H9 (cell line): Measurements from ENCODE around the gene TBC1D4. TPM values are rescaled to one million over a fixed set of nuclear protein-coding genes. Genes with fewer than 3 reads are reported as not detected.

Experiments used
- DNase-seq: peaks from one replicate; pipeline ENCODE4 v3.0.0-alpha.2; 2017
- H2AFZ ChIP-seq: one replicate; pipeline ENCODE4 v1.6.1; 2013; ENCODE audit warnings: mild to moderate bottlenecking, low read length, control low read depth, moderate library complexity
- H2AK5ac ChIP-seq: 2 replicates; pipeline ENCODE4 v1.6.1; 2013; ENCODE audit warnings: low read length, control low read depth, mixed read lengths; ENCODE audit not compliant: insufficient read length
- H2BK120ac ChIP-seq: one replicate; pipeline ENCODE4 v1.6.1; 2013; ENCODE audit warnings: low read depth, mild to moderate bottlenecking, low read length, control low read depth, inconsistent platforms; ENCODE audit not compliant: poor library complexity, severe bottlenecking
- H2BK12ac ChIP-seq: 2 replicates; pipeline ENCODE4 v1.6.1; 2013; ENCODE audit warnings: low read length, control low read depth, mixed read lengths, low read depth; ENCODE audit not compliant: insufficient read length
- H2BK15ac ChIP-seq: 2 replicates; pipeline ENCODE4 v1.6.1; 2013; ENCODE audit warnings: low read depth, low read length, control low read depth
- H2BK20ac ChIP-seq: one replicate; pipeline ENCODE4 v1.6.1; 2013; ENCODE audit warnings: low read depth, mild to moderate bottlenecking, low read length, control low read depth, inconsistent platforms; ENCODE audit not compliant: poor library complexity, severe bottlenecking
- H2BK5ac ChIP-seq: 2 replicates; pipeline ENCODE4 v1.6.1; 2013; ENCODE audit warnings: low read length, control low read depth, mixed read lengths; ENCODE audit not compliant: insufficient read length
- H3K14ac ChIP-seq: 2 replicates; pipeline ENCODE4 v1.6.1; 2013; ENCODE audit warnings: low read length, control low read depth; ENCODE audit not compliant: insufficient read depth
- H3K18ac ChIP-seq: 2 replicates; pipeline ENCODE4 v1.6.1; 2013; ENCODE audit warnings: low read depth, mild to moderate bottlenecking, mixed read lengths, low read length, control low read depth; ENCODE audit not compliant: insufficient read length
- H3K23ac ChIP-seq: 2 replicates; pipeline ENCODE4 v1.6.1; 2013; ENCODE audit warnings: low read length, control low read depth, mixed read lengths, low read depth; ENCODE audit not compliant: insufficient read length
- H3K23me2 ChIP-seq: 2 replicates; pipeline ENCODE4 v1.6.1; 2013; ENCODE audit warnings: low read depth, mild to moderate bottlenecking, mixed read lengths, low read length, control low read depth; ENCODE audit not compliant: insufficient read length, poor library complexity, severe bottlenecking
- H3K27ac ChIP-seq: 2 replicates; pipeline ENCODE4 v1.5.1; 2013; ENCODE audit warnings: low read length, control low read depth, mixed read lengths, low read depth; ENCODE audit not compliant: insufficient read length
- H3K27me3 ChIP-seq: 2 replicates; pipeline ENCODE4 v1.6.1; 2013; ENCODE audit warnings: low read length, control low read depth, inconsistent platforms; ENCODE audit not compliant: insufficient read depth
- H3K4ac ChIP-seq: 2 replicates; pipeline ENCODE4 v1.6.1; 2013; ENCODE audit warnings: low read depth, mild to moderate bottlenecking, control low read depth, inconsistent platforms, low read length, moderate library complexity
- H3K4me1 ChIP-seq: 2 replicates; pipeline ENCODE4 v1.6.1; 2013; ENCODE audit warnings: low read length, control low read depth, inconsistent platforms; ENCODE audit not compliant: insufficient read depth
- H3K4me2 ChIP-seq: 2 replicates; pipeline ENCODE4 v1.6.1; 2013; ENCODE audit warnings: low read length, control low read depth, mixed read lengths; ENCODE audit not compliant: insufficient read length, insufficient read depth
- H3K56ac ChIP-seq: 2 replicates; pipeline ENCODE4 v1.6.1; 2013; ENCODE audit warnings: low read depth, mild to moderate bottlenecking, mixed read lengths, low read length, control low read depth; ENCODE audit not compliant: insufficient read length
- H3K79me1 ChIP-seq: 2 replicates; pipeline ENCODE4 v1.6.1; 2013; ENCODE audit warnings: low read depth, mild to moderate bottlenecking, moderate library complexity, low read length, control low read depth, inconsistent platforms; ENCODE audit not compliant: insufficient read depth, poor library complexity, severe bottlenecking
- H3K79me2 ChIP-seq: 2 replicates; pipeline ENCODE4 v1.6.1; 2013; ENCODE audit warnings: low read length, control low read depth, inconsistent platforms; ENCODE audit not compliant: insufficient read depth
- H3K9ac ChIP-seq: 2 replicates; pipeline ENCODE4 v1.6.1; 2013; ENCODE audit warnings: low read length, control low read depth, mixed read lengths; ENCODE audit not compliant: insufficient read length; ENCODE audit errors: extremely low read depth
- H3K9me3 ChIP-seq: one replicate; pipeline ENCODE4 v1.6.1; 2013; ENCODE audit warnings: low read depth, low read length, inconsistent platforms; ENCODE audit not compliant: control insufficient read depth
- H3T11ph ChIP-seq: one replicate; pipeline ENCODE4 v1.6.1; 2013; ENCODE audit warnings: mild to moderate bottlenecking, low read length, control low read depth, inconsistent platforms
- H4K20me1 ChIP-seq: one replicate; pipeline ENCODE4 v1.6.1; 2013; ENCODE audit not compliant: control insufficient read depth, insufficient read length, insufficient read depth
- H4K5ac ChIP-seq: 2 replicates; pipeline ENCODE4 v1.6.1; 2013; ENCODE audit warnings: low read depth, mild to moderate bottlenecking, mixed read lengths, low read length, control low read depth; ENCODE audit not compliant: insufficient read length
- H4K8ac ChIP-seq: replicated peaks from 2 replicates; pipeline ENCODE4 v1.6.1; 2013; ENCODE audit warnings: low read length, control low read depth, mixed read lengths, low read depth; ENCODE audit not compliant: insufficient read length
- H4K91ac ChIP-seq: 2 replicates; pipeline ENCODE4 v1.6.1; 2013; ENCODE audit warnings: low read depth, mild to moderate bottlenecking, moderate library complexity, mixed read lengths, low read length, control low read depth; ENCODE audit not compliant: insufficient read length
- H3K27ac Mint-ChIP-seq, 3 experiments: 2 replicates in 2 of 3; 3 replicates in 1 of 3; pipeline ENCODE4 v1.8.0; 2020 to 2021; ENCODE audit warnings: mixed read lengths in 3 of 3, mild to moderate bottlenecking in 1 of 3, moderate library complexity in 1 of 3
- H3K27me3 Mint-ChIP-seq: 2 replicates; pipeline ENCODE4 v1.8.0; 2021; ENCODE audit warnings: low read depth, mild to moderate bottlenecking, moderate library complexity, mixed read lengths
- H3K36me3 Mint-ChIP-seq, 3 experiments: 2 replicates in 2 of 3; 3 replicates in 1 of 3; pipeline ENCODE4 v1.8.0; 2020 to 2021; ENCODE audit warnings: low read depth in 3 of 3, mixed read lengths in 3 of 3; ENCODE audit not compliant: insufficient read depth in 1 of 3
- H3K4me1 Mint-ChIP-seq, 2 experiments: 2 replicates each; pipeline ENCODE4 v1.8.0; 2020; ENCODE audit warnings: mixed read lengths in 2 of 2
- H3K4me3 Mint-ChIP-seq, 2 experiments: 2 replicates in 1 of 2; 3 replicates in 1 of 2; pipeline ENCODE4 v1.8.0; 2020 to 2021; ENCODE audit warnings: mild to moderate bottlenecking in 2 of 2, mixed read lengths in 2 of 2, moderate library complexity in 1 of 2
- H3K9me3 Mint-ChIP-seq, 2 experiments: 2 replicates in 1 of 2; 3 replicates in 1 of 2; pipeline ENCODE4 v1.8.0; 2020; ENCODE audit warnings: mild to moderate bottlenecking in 2 of 2, mixed read lengths in 2 of 2, moderate library complexity in 1 of 2
- WGBS: extraction: QIAGEN DNeasy Blood & Tissue Kit; methylation state at CpG from one replicate; pipeline ENCODE4 v1.1.7; 2013; ENCODE audit warnings: missing lambda C conversion rate, low lambda C conversion rate, mixed read lengths; ENCODE audit not compliant: insufficient read length; ENCODE audit errors: extremely low coverage; 5-methylcytosine and 5-hydroxymethylcytosine counted together
- total RNA-seq: library from RNA; stranded (reverse); gene quantifications from 2 replicates; pipeline ENCODE4 v1.2.1, GENCODE V29; 2021
- TF ChIP-seq, protein P1 (sequence below): fragments of 200-600 bp; sonication (generic); conservative IDR thresholded peaks from 3 replicates; pipeline ENCODE4 v1.8.0; 2021; ENCODE audit warnings: antibody characterized with exemption, mild to moderate bottlenecking

The TBC1D4 gene
- total RNA-seq, 1 experiment from 2014 or later = 10.5 TPM

DNA sequence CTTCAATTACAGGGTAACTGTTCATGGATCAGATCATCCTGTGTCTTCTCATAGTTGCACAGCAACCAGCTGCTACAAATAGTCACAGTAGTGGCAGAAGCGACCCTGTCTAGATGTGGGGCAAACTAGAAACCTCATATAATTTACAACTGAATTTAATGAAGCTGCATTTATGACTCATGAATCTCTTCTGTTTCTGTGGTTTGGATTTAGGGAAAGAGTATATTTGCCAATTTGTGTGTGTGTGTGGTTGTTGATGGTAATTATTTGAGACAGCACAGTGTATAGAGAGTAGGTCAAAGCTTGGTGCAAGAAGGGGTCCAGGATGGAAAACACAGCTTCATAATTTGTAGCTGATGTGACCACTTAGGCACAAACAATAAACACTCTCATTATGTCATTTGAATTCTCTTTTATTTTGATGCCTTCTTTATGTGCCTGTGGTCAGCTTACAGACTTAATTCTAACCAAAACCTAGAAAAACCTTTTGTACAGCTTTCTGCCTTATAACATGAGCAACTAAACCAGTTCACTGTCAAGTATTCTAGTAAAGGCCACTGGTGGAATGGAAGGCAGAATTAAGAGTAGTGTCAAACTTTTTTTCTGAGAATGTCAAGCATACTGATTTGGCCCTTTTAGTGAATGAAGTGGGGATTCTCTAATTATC lies 218.1 kb downstream of the TBC1D4 start:
- H3K4me1 Mint-ChIP-seq = peaks cover 5% of the 10 kb centered on the region in 2 experiments
- WGBS = no CpG with 5 or more reads among the region's 1 CpG
- H3K18ac ChIP-seq = no peak overlapping the region
- no peaks in the 10 kb centered on the region for H3K23me2 ChIP-seq
- H3K4ac ChIP-seq = no peak overlapping the region
- H3K27me3 ChIP-seq = no peaks in the 10 kb centered on the region
- H2BK20ac ChIP-seq = no peak overlapping the region
- no peaks in the 10 kb centered on the region for H3K9me3 Mint-ChIP-seq
- no peak overlapping the region for H2BK15ac ChIP-seq
- no peak overlapping the region for H3T11ph ChIP-seq
- no peak overlapping the region for H2BK120ac ChIP-seq
- no peak overlapping the region for H3K56ac ChIP-seq
- no peaks in the 10 kb centered on the region for H3K79me1 ChIP-seq
- H2BK5ac ChIP-seq = no peak overlapping the region
- no peak overlapping the region for H2AK5ac ChIP-seq
- H3K27me3 Mint-ChIP-seq = no peaks in the 10 kb centered on the region
- no peak overlapping the region for H3K23ac ChIP-seq
- H4K20me1 ChIP-seq = no peaks in the 10 kb centered on the region
- DNase-seq = no peak
- no peak overlapping the region for H3K27ac Mint-ChIP-seq
- H3K27ac ChIP-seq = no peak overlapping the region
- H4K5ac ChIP-seq = no peak overlapping the region
- H3K9ac ChIP-seq = no peak overlapping the region
- no peak overlapping the region for H3K14ac ChIP-seq
- no peaks in the 10 kb centered on the region for H3K79me2 ChIP-seq
- no peak overlapping the region for H3K4me3 Mint-ChIP-seq
- no peaks in the 10 kb centered on the region for H3K9me3 ChIP-seq
- H2AFZ ChIP-seq = no peak overlapping the region
- peaks cover 0 to 4% (median 0%) of the 10 kb centered on the region in 3 experiments; a peak in 2 of 7 replicates for H3K36me3 Mint-ChIP-seq
- H4K8ac ChIP-seq = no peak overlapping the region
- peaks cover 2% of the 10 kb centered on the region; the same call in 1 of the 2 replicates for H3K4me1 ChIP-seq
- no peak overlapping the region for H3K4me2 ChIP-seq
- no peak overlapping the region for H2BK12ac ChIP-seq
- H4K91ac ChIP-seq = no peak overlapping the region
- TF ChIP-seq, protein P1, sequence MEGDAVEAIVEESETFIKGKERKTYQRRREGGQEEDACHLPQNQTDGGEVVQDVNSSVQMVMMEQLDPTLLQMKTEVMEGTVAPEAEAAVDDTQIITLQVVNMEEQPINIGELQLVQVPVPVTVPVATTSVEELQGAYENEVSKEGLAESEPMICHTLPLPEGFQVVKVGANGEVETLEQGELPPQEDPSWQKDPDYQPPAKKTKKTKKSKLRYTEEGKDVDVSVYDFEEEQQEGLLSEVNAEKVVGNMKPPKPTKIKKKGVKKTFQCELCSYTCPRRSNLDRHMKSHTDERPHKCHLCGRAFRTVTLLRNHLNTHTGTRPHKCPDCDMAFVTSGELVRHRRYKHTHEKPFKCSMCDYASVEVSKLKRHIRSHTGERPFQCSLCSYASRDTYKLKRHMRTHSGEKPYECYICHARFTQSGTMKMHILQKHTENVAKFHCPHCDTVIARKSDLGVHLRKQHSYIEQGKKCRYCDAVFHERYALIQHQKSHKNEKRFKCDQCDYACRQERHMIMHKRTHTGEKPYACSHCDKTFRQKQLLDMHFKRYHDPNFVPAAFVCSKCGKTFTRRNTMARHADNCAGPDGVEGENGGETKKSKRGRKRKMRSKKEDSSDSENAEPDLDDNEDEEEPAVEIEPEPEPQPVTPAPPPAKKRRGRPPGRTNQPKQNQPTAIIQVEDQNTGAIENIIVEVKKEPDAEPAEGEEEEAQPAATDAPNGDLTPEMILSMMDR = no peak
